GM12801 (cell line): Measurements from ENCODE around the gene MALRD1.

Experiments
- TF ChIP-seq, protein P1 (sequence below): IDR thresholded peaks from one replicate; pipeline ENCODE4 v1.5.1; 2011; ENCODE audit warnings: control low read depth; ENCODE audit not compliant: insufficient read length; ENCODE audit errors: extremely low read depth

The MALRD1 gene

DNA sequence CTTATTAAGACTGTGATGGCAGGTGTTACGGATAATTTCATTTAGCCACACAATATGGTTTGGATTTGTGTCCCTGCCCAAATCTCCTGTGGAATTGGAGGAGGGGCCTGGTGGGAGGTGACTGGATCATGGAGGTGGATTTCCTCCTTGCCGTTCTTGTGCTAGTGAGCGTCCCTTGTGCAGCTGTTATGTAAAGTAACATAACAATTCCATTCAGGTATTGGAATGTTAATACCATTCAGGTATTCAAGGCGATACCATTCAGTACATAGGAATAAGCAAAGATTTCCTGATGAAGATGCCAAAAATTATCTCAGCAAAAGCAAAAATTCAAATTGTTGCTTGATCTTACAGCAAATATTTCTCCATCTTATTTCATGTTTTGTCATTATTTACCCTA is 735.1 kb downstream of the MALRD1 start:
- TF ChIP-seq, protein P1, sequence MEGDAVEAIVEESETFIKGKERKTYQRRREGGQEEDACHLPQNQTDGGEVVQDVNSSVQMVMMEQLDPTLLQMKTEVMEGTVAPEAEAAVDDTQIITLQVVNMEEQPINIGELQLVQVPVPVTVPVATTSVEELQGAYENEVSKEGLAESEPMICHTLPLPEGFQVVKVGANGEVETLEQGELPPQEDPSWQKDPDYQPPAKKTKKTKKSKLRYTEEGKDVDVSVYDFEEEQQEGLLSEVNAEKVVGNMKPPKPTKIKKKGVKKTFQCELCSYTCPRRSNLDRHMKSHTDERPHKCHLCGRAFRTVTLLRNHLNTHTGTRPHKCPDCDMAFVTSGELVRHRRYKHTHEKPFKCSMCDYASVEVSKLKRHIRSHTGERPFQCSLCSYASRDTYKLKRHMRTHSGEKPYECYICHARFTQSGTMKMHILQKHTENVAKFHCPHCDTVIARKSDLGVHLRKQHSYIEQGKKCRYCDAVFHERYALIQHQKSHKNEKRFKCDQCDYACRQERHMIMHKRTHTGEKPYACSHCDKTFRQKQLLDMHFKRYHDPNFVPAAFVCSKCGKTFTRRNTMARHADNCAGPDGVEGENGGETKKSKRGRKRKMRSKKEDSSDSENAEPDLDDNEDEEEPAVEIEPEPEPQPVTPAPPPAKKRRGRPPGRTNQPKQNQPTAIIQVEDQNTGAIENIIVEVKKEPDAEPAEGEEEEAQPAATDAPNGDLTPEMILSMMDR = no peak
